ENCODE results near the gene TBC1D9B.

DNA sequence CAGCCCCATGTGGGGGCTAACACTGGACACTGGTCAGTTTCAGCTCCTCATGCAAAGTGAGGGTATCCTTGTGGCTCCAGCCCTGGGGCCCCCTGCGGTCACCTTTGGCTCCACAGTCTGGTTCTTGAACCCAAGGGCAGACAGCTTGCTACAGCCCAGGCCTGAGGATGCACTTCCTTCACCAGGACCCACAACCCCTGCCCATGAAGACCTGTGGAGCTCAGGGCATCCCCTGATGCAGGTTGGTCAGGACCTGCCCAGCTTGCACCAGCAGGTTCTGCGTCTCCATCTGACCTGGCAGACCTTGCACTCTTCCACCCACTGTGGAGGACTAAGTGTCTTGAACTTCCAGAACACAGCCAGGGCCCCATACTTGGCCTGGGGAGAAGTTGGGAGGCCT, 45.4 kb downstream of the TBC1D9B start:
- TF ChIP-seq POLR2AphosphoS5 (IDR thresholded peaks at IDR 0.05): no peak
- no peak for TF ChIP-seq POLR2A (IDR thresholded peaks at IDR 0.05)
- no peak for TF ChIP-seq EP300 (IDR thresholded peaks at IDR 0.05)

Data from gastroesophageal sphincter (tissue), 2 donors.